Chondrocyte (in vitro differentiated cells): ENCODE measurements around the gene OGFR. TPM values are rescaled to one million over a fixed set of nuclear protein-coding genes. Genes with fewer than 3 reads are reported as not detected.

ENCODE experiments used
- DNase-seq: peaks from one replicate; pipeline ENCODE4 v3.0.0; 2021; ENCODE audit warnings: mixed read lengths, low spot score
- H3K27ac Mint-ChIP-seq: one replicate; pipeline ENCODE4 v1.8.0; 2021; ENCODE audit warnings: mild to moderate bottlenecking, moderate library complexity, mixed read lengths; ENCODE audit not compliant: unreplicated experiment
- H3K27me3 Mint-ChIP-seq: 2 replicates; pipeline ENCODE4 v1.8.0; 2021; ENCODE audit warnings: low read depth, mixed read lengths
- H3K36me3 Mint-ChIP-seq: 2 replicates; pipeline ENCODE4 v1.8.0; 2021; ENCODE audit warnings: low read depth, mixed read lengths
- H3K4me1 Mint-ChIP-seq: 2 replicates; pipeline ENCODE4 v1.8.0; 2021; ENCODE audit warnings: low read depth, mild to moderate bottlenecking, mixed read lengths
- H3K4me3 Mint-ChIP-seq: one replicate; pipeline ENCODE4 v1.8.0; 2021; ENCODE audit warnings: mild to moderate bottlenecking, moderate library complexity, mixed read lengths; ENCODE audit not compliant: unreplicated experiment
- H3K9me3 Mint-ChIP-seq: 2 replicates; pipeline ENCODE4 v1.8.0; 2021; ENCODE audit warnings: low read depth, mixed read lengths
- CTCF ChIP-seq: fragments of 200-600 bp; sonication (generic); IDR thresholded peaks from 2 replicates; pipeline ENCODE4 v1.5.0; 2021; ENCODE audit warnings: antibody characterized with exemption, mild to moderate bottlenecking, moderate library complexity
- total RNA-seq: library from RNA; stranded (reverse); gene quantifications from 3 replicates; pipeline ENCODE4 v1.2.1, GENCODE V29; 2021

Gene OGFR
- total RNA-seq, 1 donor from 2014 or later: 31.8 TPM

DNA sequence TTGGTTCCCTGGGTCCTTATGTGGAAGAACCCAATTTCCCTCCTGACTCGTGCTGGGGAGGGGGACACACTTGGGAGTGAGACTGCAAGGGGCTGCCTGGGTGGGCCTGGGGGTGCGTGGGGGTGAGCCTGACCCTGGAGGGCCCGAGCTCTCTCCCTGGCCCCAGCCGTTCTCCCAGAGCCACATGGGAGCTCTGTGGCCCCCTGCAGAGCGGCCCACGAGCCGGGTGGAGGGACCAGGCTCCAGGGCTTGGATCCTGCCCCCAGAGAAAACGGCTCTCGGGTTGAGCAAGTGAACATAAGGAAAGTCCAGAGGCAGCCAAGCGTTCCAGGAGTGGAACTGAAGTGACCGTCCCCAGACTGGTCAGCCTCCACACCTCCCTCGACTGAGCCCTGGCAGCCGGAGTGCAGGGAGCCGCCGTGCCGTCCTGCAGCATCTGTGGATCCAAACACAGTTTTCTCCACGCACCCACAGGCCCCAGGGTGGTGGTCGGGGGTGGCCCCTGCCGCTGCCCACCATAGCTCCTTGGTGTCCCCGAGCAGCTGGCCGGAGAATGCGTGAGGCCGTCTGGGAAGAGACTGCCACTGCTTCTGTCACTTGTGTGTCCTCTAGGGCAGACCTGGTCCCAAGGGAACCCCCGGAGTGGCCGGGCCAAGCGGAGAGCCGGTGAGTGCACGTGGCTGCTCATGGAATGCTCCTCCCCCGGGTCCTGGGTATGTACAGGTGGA, 22.8 kb downstream of the OGFR start:
- H3K27ac Mint-ChIP-seq: no peak overlapping the region
- no peak overlapping the region for H3K4me3 Mint-ChIP-seq
- no peaks in the 10 kb centered on the region for H3K27me3 Mint-ChIP-seq
- DNase-seq: no peak
- H3K36me3 Mint-ChIP-seq: no peaks in the 10 kb centered on the region
- peaks cover 27% of the 10 kb centered on the region for H3K4me1 Mint-ChIP-seq
- TF ChIP-seq CTCF: no peak
- no peaks in the 10 kb centered on the region for H3K9me3 Mint-ChIP-seq

DNA sequence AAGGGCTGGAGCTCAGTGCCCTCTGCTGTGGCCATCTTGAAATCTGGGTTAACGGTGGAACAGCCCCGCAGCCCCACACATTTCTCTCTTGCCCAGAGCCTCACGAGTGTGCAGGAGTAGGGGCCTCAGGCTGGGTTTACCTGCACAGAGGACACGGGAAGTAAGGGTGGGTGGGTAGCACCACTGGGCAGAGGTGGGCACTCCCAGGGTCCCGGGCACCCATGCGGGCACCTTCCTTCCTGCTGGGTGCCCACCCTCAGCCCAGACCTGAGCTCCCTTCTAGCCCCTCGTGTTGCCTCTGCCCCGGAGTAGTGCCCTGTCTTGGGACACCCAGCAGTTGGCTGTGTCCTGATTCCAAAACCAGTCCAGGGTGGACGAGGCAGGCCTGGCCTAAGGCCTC, 23.4 kb downstream of the OGFR start:
- DNase-seq: no peak
- no peak overlapping the region for H3K4me3 Mint-ChIP-seq
- H3K27me3 Mint-ChIP-seq: no peaks in the 10 kb centered on the region

DNA sequence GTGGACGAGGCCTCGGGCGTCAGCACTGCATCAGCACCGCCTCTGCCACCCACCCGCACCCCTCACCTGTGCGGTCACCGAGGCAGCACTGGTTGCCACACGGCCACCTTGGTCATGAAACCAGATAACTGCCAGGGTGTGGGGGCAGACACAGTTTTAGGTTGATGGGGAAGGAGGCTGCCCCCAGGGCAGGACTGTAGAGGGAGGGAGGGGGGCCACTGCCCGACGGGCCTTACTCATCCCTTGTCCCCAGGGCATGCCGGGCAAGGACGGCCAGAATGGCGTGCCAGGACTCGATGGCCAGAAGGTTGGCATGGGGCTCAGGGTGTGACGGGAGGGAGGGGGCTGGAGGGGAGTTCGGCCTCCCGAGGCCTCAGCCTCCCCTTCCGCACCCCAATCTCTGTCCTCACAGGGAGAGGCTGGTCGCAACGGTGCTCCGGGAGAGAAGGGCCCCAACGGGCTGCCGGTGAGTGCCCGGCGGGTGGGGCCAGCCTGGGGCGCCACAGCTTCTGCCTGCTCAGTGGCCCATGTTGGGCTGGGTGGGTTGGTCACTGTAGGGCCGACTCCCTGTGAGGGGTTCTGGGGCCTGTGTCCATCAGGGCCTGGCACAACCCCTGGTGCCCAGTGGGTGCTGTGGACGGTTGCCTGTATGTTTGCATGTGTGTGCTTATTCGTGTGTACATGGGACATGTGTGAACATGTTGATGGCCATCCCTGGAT, 24.0 kb downstream of the OGFR start:
- Mint-ChIP-seq H3K36me3 (no peaks in the 10 kb centered on the region), H3K9me3 (no peaks in the 10 kb centered on the region), H3K4me1 (peaks cover 24% of the 10 kb centered on the region), H3K27ac (no peak overlapping the region), H3K27me3 (no peaks in the 10 kb centered on the region), H3K4me3 (no peak overlapping the region)
- DNase-seq: no peak
- TF ChIP-seq CTCF: no peak

More for the DNA sequence above, 23.4 kb downstream of the OGFR start:
- TF ChIP-seq CTCF: no peak
- Mint-ChIP-seq H3K27ac (no peak overlapping the region), H3K36me3 (no peaks in the 10 kb centered on the region), H3K4me1 (peaks cover 28% of the 10 kb centered on the region), H3K9me3 (no peaks in the 10 kb centered on the region)

GRCh38 chr20:62829231-62830230, 24.9 kb downstream of the OGFR start:
- Mint-ChIP-seq H3K4me3 (no peak overlapping the region), H3K36me3 (no peaks in the 10 kb centered on the region), H3K4me1 (peaks cover 20% of the 10 kb centered on the region), H3K27ac (no peak overlapping the region), H3K9me3 (no peaks in the 10 kb centered on the region), H3K27me3 (no peaks in the 10 kb centered on the region)
- no peak for TF ChIP-seq CTCF
- DNase-seq: no peak

- TF ChIP-seq CTCF: no peak
- H3K4me1 Mint-ChIP-seq: peaks cover 17% of the 10 kb centered on the region
- no peak overlapping the region for H3K4me3 Mint-ChIP-seq
- DNase-seq: no peak
- no peaks in the 10 kb centered on the region for H3K36me3 Mint-ChIP-seq
- no peaks in the 10 kb centered on the region for H3K9me3 Mint-ChIP-seq
- H3K27me3 Mint-ChIP-seq: no peaks in the 10 kb centered on the region
- no peak overlapping the region for H3K27ac Mint-ChIP-seq
Observed at GRCh38 chr20:62830251-62830650, 25.6 kb downstream of the OGFR start.
